Smooth muscle cell (in vitro differentiated cells): ENCODE results near the gene STIP1. TPM values are rescaled to one million over a fixed set of nuclear protein-coding genes. Genes with fewer than 3 reads are reported as not detected.

ENCODE experiments used
- polyA plus RNA-seq: library from polyadenylated mRNA; unstranded; fragments of >200 nt; fragmentation: Nextera tagmentation; extraction: Ambion mirVana; gene quantifications from 2 replicates; pipeline ENCODE4 v1.2.1, GENCODE V29; 2016
- total RNA-seq: library from RNA; depleted of rRNA; stranded (reverse); fragments of >200 nt; gene quantifications from 2 replicates; pipeline ENCODE4 v1.2.3, GENCODE V29; 2014

Gene STIP1
- total and polyA plus RNA-seq, 2 experiments from 2014 or later, result 114 to 117 TPM

Other genes with a start within 250 kb of the STIP1 start
- 11.3 and 16.5 TPM in 2 replicates for gene NAA40, start 247.2 kb upstream of the STIP1 start, total RNA-seq
- gene NAA40, start 247.2 kb upstream of the STIP1 start, polyA plus RNA-seq, result 7.6 and 11.1 TPM in 2 replicates
- 432 and 551 TPM in 2 replicates for gene COX8A, start 211.6 kb upstream of the STIP1 start, total RNA-seq
- 534 and 549 TPM in 2 replicates for gene COX8A, start 211.6 kb upstream of the STIP1 start, polyA plus RNA-seq
- gene OTUB1, start 199.7 kb upstream of the STIP1 start, total RNA-seq, result 55.2 and 71.5 TPM in 2 replicates
- 155 and 164 TPM in 2 replicates for gene OTUB1, start 199.7 kb upstream of the STIP1 start, polyA plus RNA-seq
- gene FLRT1, start 150.2 kb upstream of the STIP1 start, total RNA-seq, result 0.76 TPM in 1 of 2 replicates, not detected in the other
- gene FLRT1, start 150.2 kb upstream of the STIP1 start, polyA plus RNA-seq, result 0.26 and 0.32 TPM in 2 replicates
- 9.2 and 57.9 TPM in 2 replicates for gene MACROD1, start 20.1 kb upstream of the STIP1 start, total RNA-seq
- 32.6 and 35.2 TPM in 2 replicates for gene MACROD1, start 20.1 kb upstream of the STIP1 start, polyA plus RNA-seq
- gene FERMT3, start 20.6 kb downstream of the STIP1 start, total RNA-seq, result 0.18 and 1.2 TPM in 2 replicates
- 2.4 and 3.7 TPM in 2 replicates for gene FERMT3, start 20.6 kb downstream of the STIP1 start, polyA plus RNA-seq
- gene TRPT1, start 40.0 kb downstream of the STIP1 start, total RNA-seq, result 52.6 and 66.1 TPM in 2 replicates
- 65.6 and 78.5 TPM in 2 replicates for gene TRPT1, start 40.0 kb downstream of the STIP1 start, polyA plus RNA-seq
- gene NUDT22, start 40.1 kb downstream of the STIP1 start, total RNA-seq, result 50.6 and 51.5 TPM in 2 replicates
- gene NUDT22, start 40.1 kb downstream of the STIP1 start, polyA plus RNA-seq, result 76.8 and 82.1 TPM in 2 replicates
- 14.5 and 14.7 TPM in 2 replicates for gene DNAJC4, start 44.4 kb downstream of the STIP1 start, total RNA-seq
- gene DNAJC4, start 44.4 kb downstream of the STIP1 start, polyA plus RNA-seq, result 76.7 and 78.5 TPM in 2 replicates
- gene VEGFB, start 48.4 kb downstream of the STIP1 start, total RNA-seq, result 20.0 and 27.9 TPM in 2 replicates
- gene VEGFB, start 48.4 kb downstream of the STIP1 start, polyA plus RNA-seq, result 94.4 and 96.5 TPM in 2 replicates
- 31.0 and 51.3 TPM in 2 replicates for gene FKBP2, start 54.9 kb downstream of the STIP1 start, total RNA-seq
- gene FKBP2, start 54.9 kb downstream of the STIP1 start, polyA plus RNA-seq, result 231 and 246 TPM in 2 replicates
- gene PPP1R14B, start 60.8 kb downstream of the STIP1 start, total RNA-seq, result 213 and 242 TPM in 2 replicates
- 530 and 589 TPM in 2 replicates for gene PPP1R14B, start 60.8 kb downstream of the STIP1 start, polyA plus RNA-seq
- 15.0 and 17.1 TPM in 2 replicates for gene PLCB3, start 65.4 kb downstream of the STIP1 start, total RNA-seq
- gene PLCB3, start 65.4 kb downstream of the STIP1 start, polyA plus RNA-seq, result 14.8 and 15.6 TPM in 2 replicates
- 48.7 and 65.8 TPM in 2 replicates for gene BAD, start 98.5 kb downstream of the STIP1 start, total RNA-seq
- gene BAD, start 98.5 kb downstream of the STIP1 start, polyA plus RNA-seq, result 117 and 126 TPM in 2 replicates
- gene GPR137, start 99.7 kb downstream of the STIP1 start, total RNA-seq, result 17.3 and 19.6 TPM in 2 replicates
- gene GPR137, start 99.7 kb downstream of the STIP1 start, polyA plus RNA-seq, result 63.6 and 69.0 TPM in 2 replicates
- not detected in 2 replicates for gene KCNK4, start 105.1 kb downstream of the STIP1 start, total RNA-seq
- gene KCNK4, start 105.1 kb downstream of the STIP1 start, polyA plus RNA-seq, result not detected in 2 replicates
- not detected in 2 replicates for gene CATSPERZ, start 114.2 kb downstream of the STIP1 start, total RNA-seq
- gene CATSPERZ, start 114.2 kb downstream of the STIP1 start, polyA plus RNA-seq, result not detected in 2 replicates
- 7.7 and 8.0 TPM in 2 replicates for gene ESRRA, start 119.4 kb downstream of the STIP1 start, total RNA-seq
- 16.7 and 29.4 TPM in 2 replicates for gene ESRRA, start 119.4 kb downstream of the STIP1 start, polyA plus RNA-seq
- gene TRMT112, start 131.4 kb downstream of the STIP1 start, total RNA-seq, result 218 and 285 TPM in 2 replicates
- gene TRMT112, start 131.4 kb downstream of the STIP1 start, polyA plus RNA-seq, result 327 and 353 TPM in 2 replicates
- gene PRDX5, start 131.9 kb downstream of the STIP1 start, total RNA-seq, result 169 and 209 TPM in 2 replicates
- gene PRDX5, start 131.9 kb downstream of the STIP1 start, polyA plus RNA-seq, result 461 and 474 TPM in 2 replicates
- 0.22 and 2.2 TPM in 2 replicates for gene CCDC88B, start 154.0 kb downstream of the STIP1 start, total RNA-seq
- gene CCDC88B, start 154.0 kb downstream of the STIP1 start, polyA plus RNA-seq, result 2.2 and 3.4 TPM in 2 replicates
- 19.5 and 21.8 TPM in 2 replicates for gene RPS6KA4, start 173.0 kb downstream of the STIP1 start, total RNA-seq
- gene RPS6KA4, start 173.0 kb downstream of the STIP1 start, polyA plus RNA-seq, result 40.0 and 42.9 TPM in 2 replicates